Neural progenitor cell (in vitro differentiated cells): ENCODE data around the gene TTC4. TPM values are rescaled to one million over a fixed set of nuclear protein-coding genes. Genes with fewer than 3 reads are reported as not detected.

Source experiments
- DNase-seq: peaks from one replicate; pipeline ENCODE4 v3.0.0-alpha.2; 2016; ENCODE audit warnings: low spot score
- H2AFZ ChIP-seq: fragments of 200-600 bp; sonication (generic); replicated peaks from 2 replicates; pipeline ENCODE4 v1.6.1; 2016; ENCODE audit warnings: antibody characterized with exemption
- H3F3A ChIP-seq: fragments of 200-600 bp; sonication (generic); 2 replicates; pipeline ENCODE4 v1.6.1; 2016; ENCODE audit warnings: antibody characterized with exemption, low read depth
- H3K27ac ChIP-seq: fragments of 200-600 bp; sonication (generic); 2 replicates; pipeline ENCODE4 v1.5.1; 2016; ENCODE audit warnings: mild to moderate bottlenecking
- H3K27me3 ChIP-seq: fragments of 200-600 bp; sonication (generic); 2 replicates; pipeline ENCODE4 v1.6.1; 2016; ENCODE audit warnings: mild to moderate bottlenecking, moderate library complexity
- H3K36me3 ChIP-seq: fragments of 200-600 bp; sonication (generic); 2 replicates; pipeline ENCODE4 v1.5.1; 2016
- H3K4me1 ChIP-seq: fragments of 200-600 bp; sonication (generic); 2 replicates; pipeline ENCODE4 v1.6.1; 2016; ENCODE audit warnings: mixed run types
- H3K4me2 ChIP-seq: fragments of 200-600 bp; sonication (generic); 2 replicates; pipeline ENCODE4 v1.6.1; 2016
- H3K4me3 ChIP-seq: fragments of 200-600 bp; sonication (generic); 2 replicates; pipeline ENCODE4 v1.5.1; 2016
- H3K79me2 ChIP-seq: fragments of 200-600 bp; sonication (generic); 2 replicates; pipeline ENCODE4 v1.6.1; 2016; ENCODE audit warnings: low read depth
- H3K9ac ChIP-seq: fragments of 200-600 bp; sonication (generic); 2 replicates; pipeline ENCODE4 v1.6.1; 2016
- H3K9me3 ChIP-seq: fragments of 200-600 bp; sonication (generic); 2 replicates; pipeline ENCODE4 v1.5.1; 2016; ENCODE audit warnings: low read depth
- H4K20me1 ChIP-seq: fragments of 200-600 bp; sonication (generic); 2 replicates; pipeline ENCODE4 v1.6.1; 2016; ENCODE audit warnings: low read depth
- H3K27ac Mint-ChIP-seq: 3 replicates; pipeline ENCODE4 v1.8.0; 2021; ENCODE audit warnings: mixed read lengths
- H3K27me3 Mint-ChIP-seq: 2 replicates; pipeline ENCODE4 v1.8.0; 2022; ENCODE audit warnings: low read depth, mild to moderate bottlenecking, inconsistent platforms, moderate library complexity, mixed read lengths; ENCODE audit not compliant: insufficient read depth
- H3K36me3 Mint-ChIP-seq: 3 replicates; pipeline ENCODE4 v1.8.0; 2021; ENCODE audit warnings: mixed read lengths
- H3K4me1 Mint-ChIP-seq: 3 replicates; pipeline ENCODE4 v1.8.0; 2021; ENCODE audit warnings: mixed read lengths
- H3K4me3 Mint-ChIP-seq: 3 replicates; pipeline ENCODE4 v1.8.0; 2021; ENCODE audit warnings: mild to moderate bottlenecking, moderate library complexity, mixed read lengths
- H3K9me3 Mint-ChIP-seq: 3 replicates; pipeline ENCODE4 v1.8.0; 2020; ENCODE audit warnings: mixed read lengths
- CTCF ChIP-seq: fragments of 200-600 bp; sonication (generic); IDR thresholded peaks from 2 replicates; pipeline ENCODE4 v1.5.1; 2017; ENCODE audit warnings: antibody characterized with exemption, mild to moderate bottlenecking
- EZH2 ChIP-seq: fragments of 200-600 bp; sonication (generic); IDR thresholded peaks from 2 replicates; pipeline ENCODE4 v1.6.1; 2017; ENCODE audit warnings: antibody characterized with exemption, mild to moderate bottlenecking, moderate library complexity
- EZH2phosphoT487 ChIP-seq: fragments of 200-600 bp; sonication (generic); IDR thresholded peaks from 2 replicates; pipeline ENCODE4 v1.6.1; 2017; ENCODE audit warnings: antibody characterized with exemption
- total RNA-seq: library from RNA; depleted of rRNA; stranded (reverse); fragments of >200 nt; gene quantifications from 2 replicates; pipeline ENCODE4 v1.2.3, GENCODE V29; 2015; ENCODE audit warnings: low replicate concordance

TTC4 gene
- total RNA-seq, 1 donor from 2014 or later: 37.5 TPM

DNA sequence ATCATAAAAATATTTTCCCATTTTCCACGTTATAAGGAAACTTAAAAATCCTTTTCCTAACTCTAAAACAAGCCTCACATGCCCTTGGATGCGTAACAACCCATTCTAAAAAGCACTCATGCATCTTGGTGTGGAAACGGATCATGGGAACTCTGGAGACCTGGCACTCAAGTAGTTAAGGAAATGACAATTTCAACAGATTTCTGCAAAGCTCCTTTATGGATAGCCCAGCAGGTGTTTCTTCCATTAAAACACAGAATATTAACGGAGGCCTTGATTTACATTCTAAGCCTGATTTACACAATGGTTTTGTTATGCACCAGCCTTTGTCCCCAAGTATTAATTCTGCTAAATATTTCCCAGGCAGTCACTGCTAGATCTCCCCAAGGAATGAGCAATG is 35.8 kb downstream of the TTC4 start:
- Mint-ChIP-seq H3K4me3 (no peak overlapping the region), H3K27me3 (peaks cover 2% of the 10 kb centered on the region), H3K9me3 (no peaks in the 10 kb centered on the region), H3K4me1 (no peaks in the 10 kb centered on the region), H3K36me3 (peaks cover 4% of the 10 kb centered on the region), H3K27ac (no peak overlapping the region)
- Histone ChIP-seq H3K27ac (no peak overlapping the region), H3F3A (peaks cover 4% of the 10 kb centered on the region), H3K9ac (no peak overlapping the region), H3K4me3 (no peak overlapping the region), H4K20me1 (no peaks in the 10 kb centered on the region), H3K27me3 (no peaks in the 10 kb centered on the region), H3K4me1 (no peaks in the 10 kb centered on the region), H3K36me3 (no peaks in the 10 kb centered on the region), H2AFZ (no peak overlapping the region), H3K9me3 (no peaks in the 10 kb centered on the region), H3K4me2 (no peak overlapping the region), H3K79me2 (no peaks in the 10 kb centered on the region)
- no peak for TF ChIP-seq EZH2phosphoT487
- no peak for DNase-seq

- Histone ChIP-seq H3K27me3 (no peaks in the 10 kb centered on the region), H3K27ac (no peak overlapping the region), H3K9me3 (no peaks in the 10 kb centered on the region), H2AFZ (no peak overlapping the region), H3K9ac (no peak overlapping the region), H3K4me1 (no peaks in the 10 kb centered on the region), H4K20me1 (no peaks in the 10 kb centered on the region), H3K4me3 (no peak overlapping the region), H3K36me3 (no peaks in the 10 kb centered on the region), H3F3A (peaks cover 4% of the 10 kb centered on the region), H3K79me2 (no peaks in the 10 kb centered on the region), H3K4me2 (no peak overlapping the region)
- H3K9me3 Mint-ChIP-seq: no peaks in the 10 kb centered on the region
- H3K36me3 Mint-ChIP-seq: peaks cover 8% of the 10 kb centered on the region
- no peak overlapping the region for H3K4me3 Mint-ChIP-seq
- H3K4me1 Mint-ChIP-seq: no peaks in the 10 kb centered on the region
- no peak for DNase-seq
- peaks cover 2% of the 10 kb centered on the region for H3K27me3 Mint-ChIP-seq
- no peak overlapping the region for H3K27ac Mint-ChIP-seq
- TF ChIP-seq EZH2 (no peak), CTCF (no peak)
Measured at GRCh38 chr1:54754045-54754444, 38.4 kb downstream of the TTC4 start.

- H3K27me3 Mint-ChIP-seq: peaks cover 2% of the 10 kb centered on the region
- no peaks in the 10 kb centered on the region for H4K20me1 ChIP-seq
- H3K9ac ChIP-seq: no peak overlapping the region
- H3K27me3 ChIP-seq: no peaks in the 10 kb centered on the region
- H3K4me3 ChIP-seq: no peak overlapping the region
- H3K4me3 Mint-ChIP-seq: no peak overlapping the region
- H3K4me1 ChIP-seq: no peaks in the 10 kb centered on the region
- no peaks in the 10 kb centered on the region for H3K36me3 ChIP-seq
- H3K27ac ChIP-seq: no peak overlapping the region
- H3K27ac Mint-ChIP-seq: no peak overlapping the region
- H3K36me3 Mint-ChIP-seq: peaks cover 8% of the 10 kb centered on the region
- H3F3A ChIP-seq: peaks cover 4% of the 10 kb centered on the region
- no peak overlapping the region for H3K4me2 ChIP-seq
- no peak for DNase-seq
- no peak overlapping the region for H2AFZ ChIP-seq
- H3K79me2 ChIP-seq: no peaks in the 10 kb centered on the region
- no peaks in the 10 kb centered on the region for H3K9me3 Mint-ChIP-seq
- no peaks in the 10 kb centered on the region for H3K9me3 ChIP-seq
- no peak for TF ChIP-seq EZH2phosphoT487
- TF ChIP-seq EZH2: no peak
- no peak for TF ChIP-seq CTCF
- H3K4me1 Mint-ChIP-seq: no peaks in the 10 kb centered on the region
Measured at GRCh38 chr1:54754486-54755285, 39.0 kb downstream of the TTC4 start.

GRCh38 chr1:54757833-54758232 is 42.2 kb downstream of the TTC4 start:
- no peak overlapping the region for H3K27ac Mint-ChIP-seq
- no peak overlapping the region for H2AFZ ChIP-seq
- no peak overlapping the region for H3K4me3 Mint-ChIP-seq
- H3K27ac ChIP-seq: no peak overlapping the region
- no peak overlapping the region for H3K4me2 ChIP-seq
- DNase-seq: no peak
- H3K4me1 ChIP-seq: no peaks in the 10 kb centered on the region
- no peaks in the 10 kb centered on the region for H3F3A ChIP-seq
- no peak overlapping the region for H3K9ac ChIP-seq
- H3K9me3 Mint-ChIP-seq: no peaks in the 10 kb centered on the region
- H3K27me3 Mint-ChIP-seq: peaks cover 5% of the 10 kb centered on the region
- peaks cover 7% of the 10 kb centered on the region for H3K79me2 ChIP-seq
- no peaks in the 10 kb centered on the region for H4K20me1 ChIP-seq
- peaks cover 5% of the 10 kb centered on the region for H3K4me1 Mint-ChIP-seq
- TF ChIP-seq CTCF (no peak), EZH2phosphoT487 (no peak), EZH2 (no peak)
- H3K27me3 ChIP-seq: no peaks in the 10 kb centered on the region
- H3K4me3 ChIP-seq: no peak overlapping the region
- no peaks in the 10 kb centered on the region for H3K36me3 ChIP-seq
- H3K36me3 Mint-ChIP-seq: peaks cover 8% of the 10 kb centered on the region
- no peaks in the 10 kb centered on the region for H3K9me3 ChIP-seq
